K562 (cell line): ENCODE measurements around the gene DTNB. TPM values are rescaled to one million over a fixed set of nuclear protein-coding genes. Genes with fewer than 3 reads are reported as not detected.

Experiments
- ATAC-seq: fragments of 200-7000 bp; cut with Tn5 transposase; 3 replicates; pipeline ENCODE4 v1.9.1; 2020; ENCODE audit warnings: moderate library complexity
- BruUV-seq: library from RNA; stranded (reverse); fragments of 400-500 nt; replicated peaks from 2 replicates; lab custom pipeline; 2021; lab: Mats Ljungman, UMichigan
- CTCF ChIA-PET: fragments of 300-600 bp; formaldehyde crosslinking; extraction: SDS; loops from one replicate; lab custom pipeline; 2021; ENCODE audit warnings: low intra/inter-chr PET ratio; lab: Yijun Ruan, JAX
- POLR2A ChIA-PET: fragments of 300-600, 350-650 bp; sonication (Branson Sonifier 250); formaldehyde crosslinking; extraction: SDS; loops from one replicate; lab custom pipeline; 2021; ENCODE audit warnings: antibody characterized with exemption, inconsistent platforms; lab: Yijun Ruan, JAX
- DNase-seq, 4 experiments: peaks; one replicate each; pipeline versions ENCODE4 v3.0.0 to v3.0.0-alpha.2; 2011 to 2018; ENCODE audit warnings: low spot score in 3 of 4, mixed read lengths in 3 of 4; ENCODE audit errors: extremely low read depth in 1 of 4
- FAIRE-seq: peaks from 2 replicates; lab custom pipeline; 2011; peaks lifted over from hg19 to GRCh38; lab: Jason Lieb, UNC
- H2AFZ ChIP-seq: 2 replicates; pipeline ENCODE4 v1.6.0; 2011; ENCODE audit warnings: low read depth, low read length, control low read depth, inconsistent platforms
- H3K27ac ChIP-seq: fragments of 200-600 bp; 3 replicates; pipeline ENCODE4 v1.8.0; 2011; ENCODE audit warnings: low read depth, mild to moderate bottlenecking, control low read depth, inconsistent platforms, low read length, moderate library complexity, mixed read lengths; ENCODE audit errors: extremely low read depth
- H3K27me3 ChIP-seq, 2 experiments: fragments of 300-600 bp in 1 of 2; 2 replicates in 1 of 2; 3 replicates in 1 of 2; pipeline versions ENCODE4 v1.6.0 to v1.8.0; 2011; ENCODE audit warnings: inconsistent platforms in 2 of 2, low read length in 2 of 2, mild to moderate bottlenecking in 1 of 2, mixed read lengths in 1 of 2, moderate library complexity in 1 of 2; ENCODE audit not compliant: control insufficient read depth in 2 of 2, insufficient read depth in 2 of 2
- H3K36me3 ChIP-seq: fragments of 300-600 bp; 3 replicates; pipeline ENCODE4 v1.8.0; 2011; ENCODE audit warnings: mild to moderate bottlenecking, low read length, inconsistent platforms; ENCODE audit not compliant: control insufficient read depth, insufficient read depth
- H3K4me1 ChIP-seq, 2 experiments: fragments of 200-600 bp in 1 of 2; replicated peaks in 1 of 2; 2 replicates in 1 of 2; 3 replicates in 1 of 2; pipeline versions ENCODE4 v1.5.1 to v1.8.0; 2011; ENCODE audit warnings: inconsistent platforms in 2 of 2, low read length in 2 of 2, mild to moderate bottlenecking in 1 of 2, mixed read lengths in 1 of 2, moderate library complexity in 1 of 2; ENCODE audit not compliant: control insufficient read depth in 2 of 2, insufficient read depth in 2 of 2
- H3K4me2 ChIP-seq: 2 replicates; pipeline ENCODE4 v1.6.1; 2011; ENCODE audit warnings: low read length, control low read depth, inconsistent platforms, mixed read lengths; ENCODE audit not compliant: insufficient read depth
- H3K4me3 ChIP-seq: fragments of 200-600 bp; sonication (generic), shearing (Covaris generic); 2 replicates; pipeline ENCODE4 v1.5.1; 2016; ENCODE audit warnings: control low read depth, inconsistent platforms
- H3K79me2 ChIP-seq: fragments of 200-600 bp; 3 replicates; pipeline ENCODE4 v1.8.0; 2011; ENCODE audit warnings: low read length, inconsistent platforms; ENCODE audit not compliant: control insufficient read depth, insufficient read depth
- H3K9ac ChIP-seq, 2 experiments: 2 replicates each; pipeline versions ENCODE4 v1.6.0 to v1.6.1; 2011; ENCODE audit warnings: low read depth in 2 of 2, low read length in 2 of 2, control low read depth in 1 of 2, inconsistent platforms in 1 of 2, mild to moderate bottlenecking in 1 of 2, mixed read lengths in 1 of 2; ENCODE audit not compliant: insufficient read depth in 1 of 2
- H3K9me1 ChIP-seq: one replicate; pipeline ENCODE4 v1.6.0; 2011; ENCODE audit warnings: inconsistent platforms, mild to moderate bottlenecking, low read length, moderate library complexity; ENCODE audit not compliant: control insufficient read depth, insufficient read depth
- H3K9me3 ChIP-seq: replicated peaks from 2 replicates; pipeline ENCODE4 v1.5.1; 2011; ENCODE audit warnings: low read depth, low read length, inconsistent platforms; ENCODE audit not compliant: control insufficient read depth, insufficient read depth
- H4K20me1 ChIP-seq: replicated peaks from 2 replicates; pipeline ENCODE4 v1.6.1; 2011; ENCODE audit warnings: low read length, inconsistent platforms, mixed read lengths; ENCODE audit not compliant: control insufficient read depth, insufficient read depth
- COPS2 ChIP-seq: fragments of 450-650 bp; conservative IDR thresholded peaks from 2 replicates; pipeline ENCODE4 v1.6.1; 2016; ENCODE audit warnings: mild to moderate bottlenecking, moderate library complexity
- CREM ChIP-seq: IDR thresholded peaks from 2 replicates; pipeline ENCODE4 v1.6.1; 2014; ENCODE audit warnings: antibody characterized with exemption, low read depth
- HDAC8 ChIP-seq: fragments of 450-650 bp; IDR thresholded peaks from 2 replicates; pipeline ENCODE4 v1.6.1; 2016; ENCODE audit warnings: mild to moderate bottlenecking, missing genetic modification characterization, moderate library complexity, missing compliant biosample characterization
- HNRNPK ChIP-seq: fragments of 200-400 bp; formaldehyde crosslinking; IDR thresholded peaks from one replicate; pipeline ENCODE4 v1.6.1; 2018; ENCODE audit warnings: mild to moderate bottlenecking, low read depth, low read length; ENCODE audit not compliant: poor library complexity, severe bottlenecking
- KLF1 ChIP-seq: fragments of 450-650 bp; IDR thresholded peaks from 2 replicates; pipeline ENCODE4 v1.6.1; 2016; ENCODE audit warnings: missing genetic modification characterization, missing compliant biosample characterization
- LCOR ChIP-seq: sonication (generic); formaldehyde crosslinking; IDR thresholded peaks from 2 replicates; pipeline ENCODE4 v1.8.0; 2022; ENCODE audit warnings: mild to moderate bottlenecking, missing genetic modification reagents
- NR4A1 ChIP-seq, 2 experiments: fragments of 250-450 bp in 1 of 2; fragments of 450-650 bp in 1 of 2; sonication (Bioruptor Pico) in 1 of 2; IDR thresholded peaks; 2 replicates each; pipeline versions ENCODE4 v1.4.0 to v1.6.1; 2016 to 2020; ENCODE audit warnings: mild to moderate bottlenecking in 2 of 2, missing compliant biosample characterization in 1 of 2, missing genetic modification characterization in 1 of 2, moderate library complexity in 1 of 2
- PCBP1 ChIP-seq: fragments of 200-400 bp; formaldehyde crosslinking; IDR thresholded peaks from 2 replicates; pipeline ENCODE4 v1.6.1; 2018; ENCODE audit warnings: mild to moderate bottlenecking, low read depth, low read length; ENCODE audit not compliant: poor library complexity, severe bottlenecking
- PHF20 ChIP-seq: fragments of 450-650 bp; IDR thresholded peaks from 2 replicates; pipeline ENCODE4 v1.6.1; 2018; ENCODE audit not compliant: partially characterized antibody
- U2AF1 ChIP-seq: fragments of 200-400 bp; formaldehyde crosslinking; optimal IDR thresholded peaks from 2 replicates; pipeline ENCODE3; 2017; ENCODE audit warnings: mild to moderate bottlenecking, low read depth, low read length, moderate library complexity
- YBX1 ChIP-seq: fragments of 450-650 bp; IDR thresholded peaks from 2 replicates; pipeline ENCODE4 v1.7.1; 2016; ENCODE audit warnings: mild to moderate bottlenecking
- ZFP30 ChIP-seq: fragments of 250-450 bp; sonication (Bioruptor Pico); IDR thresholded peaks from 2 replicates; pipeline ENCODE4 v1.8.0; 2022; ENCODE audit warnings: moderate library complexity, mild to moderate bottlenecking, inconsistent platforms, borderline replicate concordance
- ZFP36 ChIP-seq: fragments of 150-350 bp; IDR thresholded peaks from 2 replicates; pipeline ENCODE4 v1.6.1; 2018; ENCODE audit warnings: low read length, low read depth; ENCODE audit not compliant: partially characterized antibody
- ZNF134 ChIP-seq: fragments of 250-450 bp; sonication (Bioruptor Pico); conservative IDR thresholded peaks from 2 replicates; pipeline ENCODE4 v1.4.0; 2020
- ZNF232 ChIP-seq: sonication (generic); formaldehyde crosslinking; IDR thresholded peaks from 2 replicates; pipeline ENCODE4 v1.8.0; 2022; ENCODE audit warnings: mild to moderate bottlenecking, missing genetic modification reagents
- ZNF583 ChIP-seq: fragments of 250-450 bp; sonication (Bioruptor Pico); IDR thresholded peaks from 2 replicates; pipeline ENCODE4 v1.4.0; 2020
- ZNF589 ChIP-seq: fragments of 200-800 bp; sonication (Bioruptor generic); IDR thresholded peaks from 2 replicates; pipeline ENCODE4 v1.6.1; 2016; ENCODE audit warnings: low read depth, missing genetic modification characterization, missing compliant biosample characterization
- ZNF695 ChIP-seq: fragments of 450-650 bp; formaldehyde crosslinking; IDR thresholded peaks from 2 replicates; pipeline ENCODE4 v1.4.0; 2020; ENCODE audit warnings: mild to moderate bottlenecking, moderate library complexity
- ZNF77 ChIP-seq: fragments of 250-450 bp; sonication (Bioruptor Pico); IDR thresholded peaks from 2 replicates; pipeline ENCODE4 v1.5.0; 2020
- ZSCAN29 ChIP-seq: fragments of 450-650 bp; IDR thresholded peaks from 2 replicates; pipeline ENCODE4 v1.6.1; 2017
- WGBS: fragments of 100-300 bp; shearing (Covaris generic); methylation state at CpG from one replicate; pipeline ENCODE4 v1.1.6; 2016; ENCODE audit warnings: low coverage, mixed read lengths; ENCODE audit not compliant: insufficient coverage; ENCODE audit errors: missing lambda C conversion rate; 5-methylcytosine and 5-hydroxymethylcytosine counted together
- in situ Hi-C: fragments of 300-500 bp; cut with MboI; formaldehyde crosslinking; loops from 4 replicates; pipeline ENCODE4 v1.15.0; 2018; ENCODE audit warnings: inconsistent platforms, mixed read lengths
- intact Hi-C: fragments of 100-400 bp; cut with micrococcal nuclease; formaldehyde crosslinking; loops from 2 replicates; pipeline ENCODE4 v1.14.2; 2022
- polyA plus RNA-seq, 8 experiments: library from polyadenylated mRNA; depleted of rRNA in 4 of 8; stranded (reverse) in 5 of 8; unstranded in 3 of 8; fragments of >200 nt; fragmentation: Nextera tagmentation in 2 of 8; fragmentation: Illumina TruSeq in 1 of 8; extraction: Ambion mirVana in 2 of 8; extraction: Trizol in 1 of 8; gene quantifications; 2 replicates each; pipeline versions ENCODE4 v1.2.1 to v1.2.3, GENCODE V29; 2011 to 2014; ENCODE audit warnings: inconsistent platforms in 1 of 8, missing spikeins in 1 of 8
- total RNA-seq, 7 experiments: library from RNA; depleted of rRNA in 6 of 7; stranded (reverse); fragments of >200 nt in 6 of 7; fragmentation: Illumina TruSeq in 2 of 7; extraction: Trizol in 2 of 7; gene quantifications; 2 replicates each; pipeline versions ENCODE4 v1.2.1 to v1.2.3, GENCODE V29; 2011 to 2021; ENCODE audit warnings: low replicate concordance in 1 of 7

DTNB gene
- total and polyA plus RNA-seq, 9 of the 15 experiments (the other 6 are each of a cell fraction or from before 2014, with no cell fraction given): 0.18 to 2.0 (median 0.77) TPM; not detected in 2

- intact Hi-C loops: no loop called here
- no peaks in the 10 kb centered on the region for H3K9me3 ChIP-seq
- H3K4me1 ChIP-seq: no peaks in the 10 kb centered on the region
- no peak for ATAC-seq
- no peak overlapping the region for H2AFZ ChIP-seq
- CTCF ChIA-PET: no interaction called here
- BruUV-seq: no TSS peak
- H3K79me2 ChIP-seq: no peaks in the 10 kb centered on the region
- no peaks in the 10 kb centered on the region for H3K36me3 ChIP-seq
- WGBS: 0% methylated on average over 4 of the region's 4 CpGs
- TF ChIP-seq U2AF1 (no peak), KLF1 (tag) (no peak), PCBP1 (no peak), HNRNPK (no peak), ZNF77 (CRISPR knock-in tag) (no peak), ZNF589 (CRISPR knock-in tag) (no peak), YBX1 (no peak), ZSCAN29 (no peak), PHF20 (no peak), LCOR (CRISPR knock-in tag) (no peak), ZNF134 (CRISPR knock-in tag) (no peak), ZFP36 (no peak), ZNF232 (CRISPR knock-in tag) (no peak), COPS2 (no peak), HDAC8 (tag) (no peak), ZFP30 (CRISPR knock-in tag) (no peak), NR4A1 (CRISPR knock-in tag; IDR thresholded peaks at IDR 0.05) (no peak), NR4A1 (tag; IDR thresholded peaks at IDR 0.05) (no peak), ZNF695 (CRISPR knock-in tag) (no peak), ZNF583 (no peak), CREM (no peak)
- TF ChIP-seq, all 486 proteins: peak for 0
- POLR2A ChIA-PET: no interaction called here
- in situ Hi-C loops: no loop called here
- Histone ChIP-seq H3K27me3 (peaks cover 5 to 6% of the 10 kb centered on the region in 2 experiments; a peak in 2 of 5 replicates), H3K9ac (no peak overlapping the region), H4K20me1 (no peaks in the 10 kb centered on the region), H3K9me1 (no peaks in the 10 kb centered on the region), H3K4me3 (no peak overlapping the region), H3K4me2 (no peak overlapping the region), H3K27ac (no peak overlapping the region)
- FAIRE-seq (no peak), DNase-seq (no peak)
Observed at GRCh38 chr2:25528173-25528572, 145.2 kb downstream of the DTNB start.
